Panc1 (cell line): ENCODE results near the gene PHKA2. TPM values are rescaled to one million over a fixed set of nuclear protein-coding genes. Genes with fewer than 3 reads are reported as not detected.

ENCODE experiments used
- ATAC-seq: fragments of 200-7000 bp; cut with Tn5 transposase; 2 replicates; pipeline ENCODE4 v1.9.1; 2020; ENCODE audit warnings: mild to moderate bottlenecking, moderate library complexity
- BruUV-seq: library from RNA; stranded (reverse); fragments of 400-500 nt; replicated peaks from 2 replicates; lab custom pipeline; 2021; lab: Mats Ljungman, UMichigan
- CTCF ChIA-PET: fragments of 300-600 bp; sonication (Branson Sonifier 250); formaldehyde crosslinking; loops from one replicate; lab custom pipeline; 2022; ENCODE audit warnings: antibody characterized with exemption; lab: Charles Lee
- POLR2A ChIA-PET: fragments of 300-600 bp; sonication (Branson Sonifier 250); formaldehyde crosslinking; loops from one replicate; lab custom pipeline; 2022; ENCODE audit warnings: antibody characterized with exemption; lab: Charles Lee
- DNase-seq: peaks from one replicate; pipeline ENCODE4 v3.0.0-alpha.2; 2010; ENCODE audit warnings: low read depth, low spot score
- H3K27ac ChIP-seq: 2 replicates; pipeline ENCODE4 v1.5.1; 2011; ENCODE audit warnings: mild to moderate bottlenecking, low read length, inconsistent platforms
- H3K27me3 ChIP-seq: fragments of 200-500 bp; sonication (Bioruptor generic); 2 replicates; pipeline ENCODE4 v1.6.0; 2014; ENCODE audit warnings: low read length, inconsistent platforms; ENCODE audit not compliant: control insufficient read depth, insufficient read depth
- H3K36me3 ChIP-seq: fragments of 200-500 bp; sonication (Bioruptor generic); 2 replicates; pipeline ENCODE4 v1.5.1; 2014; ENCODE audit warnings: inconsistent platforms, mild to moderate bottlenecking, low read length, moderate library complexity; ENCODE audit not compliant: control insufficient read depth, insufficient read depth
- H3K4me1 ChIP-seq: 2 replicates; pipeline ENCODE4 v1.5.1; 2011; ENCODE audit warnings: inconsistent platforms, mild to moderate bottlenecking, low read length, moderate library complexity; ENCODE audit not compliant: control insufficient read depth, insufficient read depth
- H3K4me3 ChIP-seq, 2 experiments: 2 replicates each; pipeline ENCODE4 v1.5.1; 2011 to 2012; ENCODE audit warnings: low read depth in 2 of 2, low read length in 2 of 2, mild to moderate bottlenecking in 2 of 2, inconsistent platforms in 1 of 2, moderate library complexity in 1 of 2
- H3K9me3 ChIP-seq: fragments of 200-500 bp; sonication (Bioruptor generic); 2 replicates; pipeline ENCODE4 v1.5.1; 2014; ENCODE audit warnings: low read depth, mild to moderate bottlenecking, inconsistent platforms, low read length, moderate library complexity; ENCODE audit not compliant: control insufficient read depth, insufficient read depth
- POLR2AphosphoS5 ChIP-seq: IDR thresholded peaks from 2 replicates; pipeline ENCODE4 v1.6.1; 2012; ENCODE audit warnings: mild to moderate bottlenecking, low read depth, low read length, moderate library complexity
- SIN3A ChIP-seq: IDR thresholded peaks from 2 replicates; pipeline ENCODE4 v1.6.1; 2012; ENCODE audit warnings: low read depth, mild to moderate bottlenecking, low read length, moderate library complexity, borderline replicate concordance; ENCODE audit not compliant: insufficient read depth
- TCF7L2 ChIP-seq: IDR thresholded peaks from 2 replicates; pipeline ENCODE4 v1.6.1; 2011; ENCODE audit warnings: mild to moderate bottlenecking, low read depth, low read length, inconsistent platforms
- in situ Hi-C: cut with HindIII; loops from 2 replicates; pipeline ENCODE4 v1.10.0; 2016; ENCODE audit warnings: low sequenced_read_pairs, low pct_unique_long_range_greater_than_20kb
- intact Hi-C: fragments of 100-400 bp; cut with micrococcal nuclease; formaldehyde crosslinking; loops from one replicate; pipeline ENCODE4 v1.10.0; 2022; ENCODE audit not compliant: unreplicated experiment
- total RNA-seq: library from RNA; stranded (reverse); gene quantifications from one replicate; pipeline ENCODE4 v1.2.1, GENCODE V29; 2021; ENCODE audit not compliant: unreplicated experiment
- TF ChIP-seq, protein P1 (sequence below), 2 experiments: IDR thresholded peaks; 2 replicates each; pipeline ENCODE4 v1.6.1; 2011 to 2012; ENCODE audit warnings: low read depth in 2 of 2, control low read depth in 1 of 2, low read length in 1 of 2, mild to moderate bottlenecking in 1 of 2, moderate library complexity in 1 of 2; ENCODE audit not compliant: insufficient read depth in 1 of 2
- TF ChIP-seq, protein P2 (sequence below): fragments of 450-650 bp; IDR thresholded peaks from 2 replicates; pipeline ENCODE4 v1.5.1; 2017; ENCODE audit warnings: mild to moderate bottlenecking

The PHKA2 gene
- total RNA-seq, 1 experiment from 2014 or later: 20.6 TPM

DNA sequence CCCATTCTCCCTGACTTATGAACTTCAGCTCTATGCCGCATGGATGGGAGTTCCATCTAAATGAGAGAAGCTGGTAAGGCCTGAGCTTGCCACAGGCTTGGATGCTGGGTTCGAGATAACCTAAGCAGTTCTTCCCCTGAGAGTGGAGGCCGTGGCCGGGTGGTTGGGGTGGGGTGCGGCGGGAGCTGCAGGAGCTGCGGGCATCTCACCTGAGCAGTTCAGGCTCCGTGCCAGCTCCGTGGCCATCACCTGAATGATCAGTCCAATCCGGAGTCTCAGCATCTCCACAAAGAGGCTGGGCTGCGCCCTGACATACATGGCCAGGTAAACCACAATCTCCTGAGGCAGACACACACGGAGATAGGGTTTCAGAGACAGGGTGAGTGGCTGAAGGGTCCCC, 77.6 kb downstream of the PHKA2 start:
- H3K4me3 ChIP-seq: no peak overlapping the region
- H3K4me1 ChIP-seq: no peaks in the 10 kb centered on the region
- H3K36me3 ChIP-seq: no peaks in the 10 kb centered on the region
- BruUV-seq: no TSS peak
- H3K27me3 ChIP-seq: no peaks in the 10 kb centered on the region
- in situ Hi-C loops: no loop called here
- no peak for TF ChIP-seq TCF7L2
- TF ChIP-seq, protein P1, sequence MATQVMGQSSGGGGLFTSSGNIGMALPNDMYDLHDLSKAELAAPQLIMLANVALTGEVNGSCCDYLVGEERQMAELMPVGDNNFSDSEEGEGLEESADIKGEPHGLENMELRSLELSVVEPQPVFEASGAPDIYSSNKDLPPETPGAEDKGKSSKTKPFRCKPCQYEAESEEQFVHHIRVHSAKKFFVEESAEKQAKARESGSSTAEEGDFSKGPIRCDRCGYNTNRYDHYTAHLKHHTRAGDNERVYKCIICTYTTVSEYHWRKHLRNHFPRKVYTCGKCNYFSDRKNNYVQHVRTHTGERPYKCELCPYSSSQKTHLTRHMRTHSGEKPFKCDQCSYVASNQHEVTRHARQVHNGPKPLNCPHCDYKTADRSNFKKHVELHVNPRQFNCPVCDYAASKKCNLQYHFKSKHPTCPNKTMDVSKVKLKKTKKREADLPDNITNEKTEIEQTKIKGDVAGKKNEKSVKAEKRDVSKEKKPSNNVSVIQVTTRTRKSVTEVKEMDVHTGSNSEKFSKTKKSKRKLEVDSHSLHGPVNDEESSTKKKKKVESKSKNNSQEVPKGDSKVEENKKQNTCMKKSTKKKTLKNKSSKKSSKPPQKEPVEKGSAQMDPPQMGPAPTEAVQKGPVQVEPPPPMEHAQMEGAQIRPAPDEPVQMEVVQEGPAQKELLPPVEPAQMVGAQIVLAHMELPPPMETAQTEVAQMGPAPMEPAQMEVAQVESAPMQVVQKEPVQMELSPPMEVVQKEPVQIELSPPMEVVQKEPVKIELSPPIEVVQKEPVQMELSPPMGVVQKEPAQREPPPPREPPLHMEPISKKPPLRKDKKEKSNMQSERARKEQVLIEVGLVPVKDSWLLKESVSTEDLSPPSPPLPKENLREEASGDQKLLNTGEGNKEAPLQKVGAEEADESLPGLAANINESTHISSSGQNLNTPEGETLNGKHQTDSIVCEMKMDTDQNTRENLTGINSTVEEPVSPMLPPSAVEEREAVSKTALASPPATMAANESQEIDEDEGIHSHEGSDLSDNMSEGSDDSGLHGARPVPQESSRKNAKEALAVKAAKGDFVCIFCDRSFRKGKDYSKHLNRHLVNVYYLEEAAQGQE (IDR thresholded peaks at IDR 0.05; ENCODE audit: insufficient read depth in 1 of 2, low read depth in 2 of 2, low read length in 1 of 2): no peak
- TF ChIP-seq SIN3A: no peak
- TF ChIP-seq, protein P2, sequence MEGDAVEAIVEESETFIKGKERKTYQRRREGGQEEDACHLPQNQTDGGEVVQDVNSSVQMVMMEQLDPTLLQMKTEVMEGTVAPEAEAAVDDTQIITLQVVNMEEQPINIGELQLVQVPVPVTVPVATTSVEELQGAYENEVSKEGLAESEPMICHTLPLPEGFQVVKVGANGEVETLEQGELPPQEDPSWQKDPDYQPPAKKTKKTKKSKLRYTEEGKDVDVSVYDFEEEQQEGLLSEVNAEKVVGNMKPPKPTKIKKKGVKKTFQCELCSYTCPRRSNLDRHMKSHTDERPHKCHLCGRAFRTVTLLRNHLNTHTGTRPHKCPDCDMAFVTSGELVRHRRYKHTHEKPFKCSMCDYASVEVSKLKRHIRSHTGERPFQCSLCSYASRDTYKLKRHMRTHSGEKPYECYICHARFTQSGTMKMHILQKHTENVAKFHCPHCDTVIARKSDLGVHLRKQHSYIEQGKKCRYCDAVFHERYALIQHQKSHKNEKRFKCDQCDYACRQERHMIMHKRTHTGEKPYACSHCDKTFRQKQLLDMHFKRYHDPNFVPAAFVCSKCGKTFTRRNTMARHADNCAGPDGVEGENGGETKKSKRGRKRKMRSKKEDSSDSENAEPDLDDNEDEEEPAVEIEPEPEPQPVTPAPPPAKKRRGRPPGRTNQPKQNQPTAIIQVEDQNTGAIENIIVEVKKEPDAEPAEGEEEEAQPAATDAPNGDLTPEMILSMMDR: no peak
- TF ChIP-seq POLR2AphosphoS5: no peak
- ChIA-PET CTCF (no interaction called here), POLR2A (no interaction called here)
- intact Hi-C loops: no loop called here
- ATAC-seq: no peak
- no peak for DNase-seq
- no peak overlapping the region for H3K27ac ChIP-seq
- no peaks in the 10 kb centered on the region for H3K9me3 ChIP-seq

DNA sequence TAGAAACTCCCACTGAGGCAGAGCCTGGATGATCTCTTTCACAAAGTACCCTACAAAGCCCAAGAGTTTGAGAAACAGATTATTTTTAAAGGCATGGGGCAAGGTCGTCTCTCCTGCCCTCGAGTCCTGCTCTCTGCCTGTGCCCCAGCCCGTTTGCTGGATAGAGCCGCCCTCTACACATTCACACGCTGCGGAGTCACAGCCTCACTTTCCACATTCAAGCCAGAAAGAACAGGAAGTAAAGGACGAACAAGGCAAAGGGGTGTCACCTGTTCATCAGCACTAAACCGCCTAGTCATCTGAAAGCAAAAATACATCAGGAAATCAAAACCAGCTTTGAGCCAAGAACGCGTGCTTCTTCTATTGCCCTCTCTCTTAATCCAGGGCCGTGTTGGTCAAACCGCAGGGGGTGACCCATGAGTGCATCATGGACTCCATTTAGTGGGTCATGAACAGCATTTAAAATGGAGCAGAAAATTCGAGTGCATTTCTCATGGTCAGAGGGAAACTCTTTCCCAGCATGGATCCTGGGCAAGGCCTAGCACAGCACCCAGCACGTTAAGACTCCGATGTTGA, 83.4 kb downstream of the PHKA2 start:
- Histone ChIP-seq H3K9me3 (no peaks in the 10 kb centered on the region), H3K27me3 (no peaks in the 10 kb centered on the region), H3K36me3 (no peaks in the 10 kb centered on the region), H3K27ac (no peak overlapping the region), H3K4me3 (no peak overlapping the region), H3K4me1 (no peaks in the 10 kb centered on the region)
- DNase-seq (no peak), ATAC-seq (no peak)
- POLR2A ChIA-PET: no interaction called here
- intact Hi-C loops: no loop called here
- CTCF ChIA-PET: no interaction called here
- no peak for TF ChIP-seq POLR2AphosphoS5
- TF ChIP-seq SIN3A: no peak
- TF ChIP-seq, protein P1 (IDR thresholded peaks at IDR 0.05; ENCODE audit: insufficient read depth in 1 of 2, low read depth in 2 of 2, low read length in 1 of 2): no peak
- TF ChIP-seq, protein P2: no peak
- no peak for TF ChIP-seq TCF7L2
- in situ Hi-C loops: no loop called here
- no TSS peak for BruUV-seq
